ENCODE data around the gene STK40.

STK40 gene

GRCh38 chr1:36303650-36304360, 81.9 kb downstream of the STK40 start:
- Histone ChIP-seq H3K36me3 (ENCODE audit: control insufficient read depth, insufficient read depth, low read length) (peaks cover 40% of the 10 kb centered on the region), H3K27me3 (ENCODE audit: control insufficient read depth, insufficient read depth, low read length) (no peaks in the 10 kb centered on the region), H3K4me1 (ENCODE audit: control insufficient read depth, insufficient read depth, low read length) (peaks cover 3% of the 10 kb centered on the region), H3K9ac (ENCODE audit: low read depth, low read length) (no peak overlapping the region), H3K4me3 (ENCODE audit: low read depth, low read length) (no peak overlapping the region), H3K9me3 (ENCODE audit: control insufficient read depth, insufficient read depth, low read length) (no peaks in the 10 kb centered on the region)

- H3K4me3 ChIP-seq (ENCODE audit: low read depth, low read length): no peak overlapping the region
- H3K27me3 ChIP-seq (ENCODE audit: control insufficient read depth, insufficient read depth, low read length): no peaks in the 10 kb centered on the region
- H3K4me1 ChIP-seq (ENCODE audit: control insufficient read depth, insufficient read depth, low read length): peaks cover 3% of the 10 kb centered on the region
- H3K9ac ChIP-seq (ENCODE audit: low read depth, low read length): no peak overlapping the region
- H3K36me3 ChIP-seq (ENCODE audit: control insufficient read depth, insufficient read depth, low read length): peaks cover 42% of the 10 kb centered on the region
- no peaks in the 10 kb centered on the region for H3K9me3 ChIP-seq (ENCODE audit: control insufficient read depth, insufficient read depth, low read length)
Measured at GRCh38 chr1:36303244-36303643, 82.5 kb downstream of the STK40 start.

- no peaks in the 10 kb centered on the region for H3K9me3 ChIP-seq (ENCODE audit: control insufficient read depth, insufficient read depth, low read length)
- no peak overlapping the region for H3K4me3 ChIP-seq (ENCODE audit: low read depth, low read length)
- no peaks in the 10 kb centered on the region for H3K27me3 ChIP-seq (ENCODE audit: control insufficient read depth, insufficient read depth, low read length)
- H3K36me3 ChIP-seq (ENCODE audit: control insufficient read depth, insufficient read depth, low read length): peaks cover 53% of the 10 kb centered on the region
- peaks cover 3% of the 10 kb centered on the region for H3K4me1 ChIP-seq (ENCODE audit: control insufficient read depth, insufficient read depth, low read length)
- H3K9ac ChIP-seq (ENCODE audit: low read depth, low read length): no peak overlapping the region
Measured at GRCh38 chr1:36301220-36301619, 84.5 kb downstream of the STK40 start.

- Histone ChIP-seq H3K9ac (ENCODE audit: low read depth, low read length) (no peak overlapping the region), H3K4me3 (ENCODE audit: low read depth, low read length) (no peak overlapping the region), H3K27me3 (ENCODE audit: control insufficient read depth, insufficient read depth, low read length) (no peaks in the 10 kb centered on the region), H3K36me3 (ENCODE audit: control insufficient read depth, insufficient read depth, low read length) (peaks cover 55% of the 10 kb centered on the region), H3K9me3 (ENCODE audit: control insufficient read depth, insufficient read depth, low read length) (no peaks in the 10 kb centered on the region), H3K4me1 (ENCODE audit: control insufficient read depth, insufficient read depth, low read length) (peaks cover under 1% of the 10 kb centered on the region)
Measured at GRCh38 chr1:36300526-36300925, 85.2 kb downstream of the STK40 start.

GRCh38 chr1:36298640-36299039, 87.1 kb downstream of the STK40 start:
- H3K27me3 ChIP-seq (ENCODE audit: control insufficient read depth, insufficient read depth, low read length): no peaks in the 10 kb centered on the region
- H3K4me1 ChIP-seq (ENCODE audit: control insufficient read depth, insufficient read depth, low read length): no peaks in the 10 kb centered on the region
- no peak overlapping the region for H3K9ac ChIP-seq (ENCODE audit: low read depth, low read length)
- H3K36me3 ChIP-seq (ENCODE audit: control insufficient read depth, insufficient read depth, low read length): peaks cover 62% of the 10 kb centered on the region
- H3K4me3 ChIP-seq (ENCODE audit: low read depth, low read length): no peak overlapping the region
- no peaks in the 10 kb centered on the region for H3K9me3 ChIP-seq (ENCODE audit: control insufficient read depth, insufficient read depth, low read length)

GRCh38 chr1:36297062-36297461, 88.7 kb downstream of the STK40 start:
- no peaks in the 10 kb centered on the region for H3K4me1 ChIP-seq (ENCODE audit: control insufficient read depth, insufficient read depth, low read length)
- no peaks in the 10 kb centered on the region for H3K27me3 ChIP-seq (ENCODE audit: control insufficient read depth, insufficient read depth, low read length)
- no peaks in the 10 kb centered on the region for H3K9me3 ChIP-seq (ENCODE audit: control insufficient read depth, insufficient read depth, low read length)
- H3K36me3 ChIP-seq (ENCODE audit: control insufficient read depth, insufficient read depth, low read length): peaks cover 55% of the 10 kb centered on the region
- H3K4me3 ChIP-seq (ENCODE audit: low read depth, low read length): no peak overlapping the region
- H3K9ac ChIP-seq (ENCODE audit: low read depth, low read length): no peak overlapping the region

- no peak overlapping the region for H3K4me3 ChIP-seq (ENCODE audit: low read depth, low read length)
- H3K9ac ChIP-seq (ENCODE audit: low read depth, low read length): no peak overlapping the region
- H3K36me3 ChIP-seq (ENCODE audit: control insufficient read depth, insufficient read depth, low read length): peaks cover 57% of the 10 kb centered on the region
- no peaks in the 10 kb centered on the region for H3K9me3 ChIP-seq (ENCODE audit: control insufficient read depth, insufficient read depth, low read length)
- no peaks in the 10 kb centered on the region for H3K27me3 ChIP-seq (ENCODE audit: control insufficient read depth, insufficient read depth, low read length)
- H3K4me1 ChIP-seq (ENCODE audit: control insufficient read depth, insufficient read depth, low read length): no peaks in the 10 kb centered on the region
Measured at GRCh38 chr1:36295390-36295789, 90.3 kb downstream of the STK40 start.

Measured in iPS-15b (cell line).